ENCODE data around the gene TCOF1.

GRCh38 chr5:150374651-150375050 is 17.2 kb downstream of the TCOF1 start:
- TF ChIP-seq SUZ12 (IDR thresholded peaks at IDR 0.05; ENCODE audit: extremely low read depth, insufficient read depth, insufficient read length), result no peak
- TF ChIP-seq ZNF274 (IDR thresholded peaks at IDR 0.05; ENCODE audit: low read depth, low read length), result no peak
